H9 (cell line): ENCODE measurements around the gene CIB4. TPM values are rescaled to one million over a fixed set of nuclear protein-coding genes. Genes with fewer than 3 reads are reported as not detected.

Experiments
- DNase-seq: peaks from one replicate; pipeline ENCODE4 v3.0.0-alpha.2; 2017
- H2AFZ ChIP-seq: one replicate; pipeline ENCODE4 v1.6.1; 2013; ENCODE audit warnings: mild to moderate bottlenecking, low read length, control low read depth, moderate library complexity
- H2AK5ac ChIP-seq: 2 replicates; pipeline ENCODE4 v1.6.1; 2013; ENCODE audit warnings: low read length, control low read depth, mixed read lengths; ENCODE audit not compliant: insufficient read length
- H2BK120ac ChIP-seq: one replicate; pipeline ENCODE4 v1.6.1; 2013; ENCODE audit warnings: low read depth, mild to moderate bottlenecking, low read length, control low read depth, inconsistent platforms; ENCODE audit not compliant: poor library complexity, severe bottlenecking
- H2BK12ac ChIP-seq: 2 replicates; pipeline ENCODE4 v1.6.1; 2013; ENCODE audit warnings: low read length, control low read depth, mixed read lengths, low read depth; ENCODE audit not compliant: insufficient read length
- H2BK15ac ChIP-seq: 2 replicates; pipeline ENCODE4 v1.6.1; 2013; ENCODE audit warnings: low read depth, low read length, control low read depth
- H2BK20ac ChIP-seq: one replicate; pipeline ENCODE4 v1.6.1; 2013; ENCODE audit warnings: low read depth, mild to moderate bottlenecking, low read length, control low read depth, inconsistent platforms; ENCODE audit not compliant: poor library complexity, severe bottlenecking
- H2BK5ac ChIP-seq: 2 replicates; pipeline ENCODE4 v1.6.1; 2013; ENCODE audit warnings: low read length, control low read depth, mixed read lengths; ENCODE audit not compliant: insufficient read length
- H3K14ac ChIP-seq: 2 replicates; pipeline ENCODE4 v1.6.1; 2013; ENCODE audit warnings: low read length, control low read depth; ENCODE audit not compliant: insufficient read depth
- H3K18ac ChIP-seq: 2 replicates; pipeline ENCODE4 v1.6.1; 2013; ENCODE audit warnings: low read depth, mild to moderate bottlenecking, mixed read lengths, low read length, control low read depth; ENCODE audit not compliant: insufficient read length
- H3K23ac ChIP-seq: 2 replicates; pipeline ENCODE4 v1.6.1; 2013; ENCODE audit warnings: low read length, control low read depth, mixed read lengths, low read depth; ENCODE audit not compliant: insufficient read length
- H3K23me2 ChIP-seq: 2 replicates; pipeline ENCODE4 v1.6.1; 2013; ENCODE audit warnings: low read depth, mild to moderate bottlenecking, mixed read lengths, low read length, control low read depth; ENCODE audit not compliant: insufficient read length, poor library complexity, severe bottlenecking
- H3K27ac ChIP-seq: 2 replicates; pipeline ENCODE4 v1.5.1; 2013; ENCODE audit warnings: low read length, control low read depth, mixed read lengths, low read depth; ENCODE audit not compliant: insufficient read length
- H3K27me3 ChIP-seq: 2 replicates; pipeline ENCODE4 v1.6.1; 2013; ENCODE audit warnings: low read length, control low read depth, inconsistent platforms; ENCODE audit not compliant: insufficient read depth
- H3K4ac ChIP-seq: 2 replicates; pipeline ENCODE4 v1.6.1; 2013; ENCODE audit warnings: low read depth, mild to moderate bottlenecking, control low read depth, inconsistent platforms, low read length, moderate library complexity
- H3K4me1 ChIP-seq: 2 replicates; pipeline ENCODE4 v1.6.1; 2013; ENCODE audit warnings: low read length, control low read depth, inconsistent platforms; ENCODE audit not compliant: insufficient read depth
- H3K4me2 ChIP-seq: 2 replicates; pipeline ENCODE4 v1.6.1; 2013; ENCODE audit warnings: low read length, control low read depth, mixed read lengths; ENCODE audit not compliant: insufficient read length, insufficient read depth
- H3K56ac ChIP-seq: 2 replicates; pipeline ENCODE4 v1.6.1; 2013; ENCODE audit warnings: low read depth, mild to moderate bottlenecking, mixed read lengths, low read length, control low read depth; ENCODE audit not compliant: insufficient read length
- H3K79me1 ChIP-seq: 2 replicates; pipeline ENCODE4 v1.6.1; 2013; ENCODE audit warnings: low read depth, mild to moderate bottlenecking, moderate library complexity, low read length, control low read depth, inconsistent platforms; ENCODE audit not compliant: insufficient read depth, poor library complexity, severe bottlenecking
- H3K79me2 ChIP-seq: 2 replicates; pipeline ENCODE4 v1.6.1; 2013; ENCODE audit warnings: low read length, control low read depth, inconsistent platforms; ENCODE audit not compliant: insufficient read depth
- H3K9ac ChIP-seq: 2 replicates; pipeline ENCODE4 v1.6.1; 2013; ENCODE audit warnings: low read length, control low read depth, mixed read lengths; ENCODE audit not compliant: insufficient read length; ENCODE audit errors: extremely low read depth
- H3K9me3 ChIP-seq: one replicate; pipeline ENCODE4 v1.6.1; 2013; ENCODE audit warnings: low read depth, low read length, inconsistent platforms; ENCODE audit not compliant: control insufficient read depth
- H3T11ph ChIP-seq: one replicate; pipeline ENCODE4 v1.6.1; 2013; ENCODE audit warnings: mild to moderate bottlenecking, low read length, control low read depth, inconsistent platforms
- H4K20me1 ChIP-seq: one replicate; pipeline ENCODE4 v1.6.1; 2013; ENCODE audit not compliant: control insufficient read depth, insufficient read length, insufficient read depth
- H4K5ac ChIP-seq: 2 replicates; pipeline ENCODE4 v1.6.1; 2013; ENCODE audit warnings: low read depth, mild to moderate bottlenecking, mixed read lengths, low read length, control low read depth; ENCODE audit not compliant: insufficient read length
- H4K8ac ChIP-seq: replicated peaks from 2 replicates; pipeline ENCODE4 v1.6.1; 2013; ENCODE audit warnings: low read length, control low read depth, mixed read lengths, low read depth; ENCODE audit not compliant: insufficient read length
- H4K91ac ChIP-seq: 2 replicates; pipeline ENCODE4 v1.6.1; 2013; ENCODE audit warnings: low read depth, mild to moderate bottlenecking, moderate library complexity, mixed read lengths, low read length, control low read depth; ENCODE audit not compliant: insufficient read length
- H3K27ac Mint-ChIP-seq, 3 experiments: 2 replicates in 2 of 3; 3 replicates in 1 of 3; pipeline ENCODE4 v1.8.0; 2020 to 2021; ENCODE audit warnings: mixed read lengths in 3 of 3, mild to moderate bottlenecking in 1 of 3, moderate library complexity in 1 of 3
- H3K27me3 Mint-ChIP-seq: 2 replicates; pipeline ENCODE4 v1.8.0; 2021; ENCODE audit warnings: low read depth, mild to moderate bottlenecking, moderate library complexity, mixed read lengths
- H3K36me3 Mint-ChIP-seq, 3 experiments: 2 replicates in 2 of 3; 3 replicates in 1 of 3; pipeline ENCODE4 v1.8.0; 2020 to 2021; ENCODE audit warnings: low read depth in 3 of 3, mixed read lengths in 3 of 3; ENCODE audit not compliant: insufficient read depth in 1 of 3
- H3K4me1 Mint-ChIP-seq, 2 experiments: 2 replicates each; pipeline ENCODE4 v1.8.0; 2020; ENCODE audit warnings: mixed read lengths in 2 of 2
- H3K4me3 Mint-ChIP-seq, 2 experiments: 2 replicates in 1 of 2; 3 replicates in 1 of 2; pipeline ENCODE4 v1.8.0; 2020 to 2021; ENCODE audit warnings: mild to moderate bottlenecking in 2 of 2, mixed read lengths in 2 of 2, moderate library complexity in 1 of 2
- H3K9me3 Mint-ChIP-seq, 2 experiments: 2 replicates in 1 of 2; 3 replicates in 1 of 2; pipeline ENCODE4 v1.8.0; 2020; ENCODE audit warnings: mild to moderate bottlenecking in 2 of 2, mixed read lengths in 2 of 2, moderate library complexity in 1 of 2
- WGBS: extraction: QIAGEN DNeasy Blood & Tissue Kit; methylation state at CpG from one replicate; pipeline ENCODE4 v1.1.7; 2013; ENCODE audit warnings: missing lambda C conversion rate, low lambda C conversion rate, mixed read lengths; ENCODE audit not compliant: insufficient read length; ENCODE audit errors: extremely low coverage; 5-methylcytosine and 5-hydroxymethylcytosine counted together
- total RNA-seq: library from RNA; stranded (reverse); gene quantifications from 2 replicates; pipeline ENCODE4 v1.2.1, GENCODE V29; 2021
- TF ChIP-seq, protein P1 (sequence below): fragments of 200-600 bp; sonication (generic); conservative IDR thresholded peaks from 3 replicates; pipeline ENCODE4 v1.8.0; 2021; ENCODE audit warnings: antibody characterized with exemption, mild to moderate bottlenecking

The CIB4 gene
- total RNA-seq, 1 experiment from 2014 or later: not detected

DNA sequence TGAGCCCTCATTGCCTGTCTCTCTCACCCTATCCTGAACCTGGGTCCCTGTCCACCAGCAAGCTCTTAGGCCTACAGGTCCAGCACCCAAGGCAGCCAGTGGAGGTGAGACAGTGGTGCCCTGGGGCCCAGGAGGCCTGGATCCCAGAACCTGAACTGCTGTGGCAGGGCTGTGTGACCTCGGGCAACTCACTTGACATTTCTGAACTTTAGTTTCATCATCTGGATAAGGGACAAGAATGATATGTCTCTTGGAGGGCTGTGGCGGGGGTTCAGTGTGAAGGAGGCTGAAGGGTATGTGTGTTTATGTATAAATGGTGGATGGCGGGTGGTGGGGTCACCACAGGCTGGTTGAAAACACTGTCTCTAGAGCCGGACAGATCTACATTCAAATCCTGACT, 10.9 kb downstream of the CIB4 start:
- Histone ChIP-seq H3K27me3 (no peaks in the 10 kb centered on the region), H3K9me3 (no peaks in the 10 kb centered on the region), H3K23ac (no peak overlapping the region), H2BK5ac (no peak overlapping the region), H2BK20ac (no peak overlapping the region), H2AFZ (no peak overlapping the region), H3K27ac (no peak overlapping the region), H3K79me2 (no peaks in the 10 kb centered on the region), H4K8ac (no peak overlapping the region), H2BK15ac (no peak overlapping the region), H3K14ac (no peak overlapping the region; the same call in 1 of the 2 replicates), H4K91ac (no peak overlapping the region), H3T11ph (no peak overlapping the region), H4K5ac (no peak overlapping the region), H3K18ac (no peak overlapping the region), H2BK12ac (no peak overlapping the region), H3K79me1 (no peaks in the 10 kb centered on the region), H3K4me2 (no peak overlapping the region), H3K9ac (no peak overlapping the region), H2AK5ac (no peak overlapping the region), H4K20me1 (no peaks in the 10 kb centered on the region), H3K4ac (no peak overlapping the region), H2BK120ac (no peak overlapping the region), H3K4me1 (no peaks in the 10 kb centered on the region), H3K56ac (no peak overlapping the region), H3K23me2 (peaks cover 2% of the 10 kb centered on the region)
- H3K27ac Mint-ChIP-seq: no peak overlapping the region
- peaks cover 8 to 13% of the 10 kb centered on the region in 2 experiments for H3K4me1 Mint-ChIP-seq
- H3K9me3 Mint-ChIP-seq: no peaks in the 10 kb centered on the region
- no CpG with 5 or more reads among the region's 4 CpGs for WGBS
- H3K36me3 Mint-ChIP-seq: no peaks in the 10 kb centered on the region
- H3K4me3 Mint-ChIP-seq: no peak overlapping the region
- H3K27me3 Mint-ChIP-seq: peaks cover 18% of the 10 kb centered on the region
- no peak for DNase-seq
- TF ChIP-seq, protein P1, sequence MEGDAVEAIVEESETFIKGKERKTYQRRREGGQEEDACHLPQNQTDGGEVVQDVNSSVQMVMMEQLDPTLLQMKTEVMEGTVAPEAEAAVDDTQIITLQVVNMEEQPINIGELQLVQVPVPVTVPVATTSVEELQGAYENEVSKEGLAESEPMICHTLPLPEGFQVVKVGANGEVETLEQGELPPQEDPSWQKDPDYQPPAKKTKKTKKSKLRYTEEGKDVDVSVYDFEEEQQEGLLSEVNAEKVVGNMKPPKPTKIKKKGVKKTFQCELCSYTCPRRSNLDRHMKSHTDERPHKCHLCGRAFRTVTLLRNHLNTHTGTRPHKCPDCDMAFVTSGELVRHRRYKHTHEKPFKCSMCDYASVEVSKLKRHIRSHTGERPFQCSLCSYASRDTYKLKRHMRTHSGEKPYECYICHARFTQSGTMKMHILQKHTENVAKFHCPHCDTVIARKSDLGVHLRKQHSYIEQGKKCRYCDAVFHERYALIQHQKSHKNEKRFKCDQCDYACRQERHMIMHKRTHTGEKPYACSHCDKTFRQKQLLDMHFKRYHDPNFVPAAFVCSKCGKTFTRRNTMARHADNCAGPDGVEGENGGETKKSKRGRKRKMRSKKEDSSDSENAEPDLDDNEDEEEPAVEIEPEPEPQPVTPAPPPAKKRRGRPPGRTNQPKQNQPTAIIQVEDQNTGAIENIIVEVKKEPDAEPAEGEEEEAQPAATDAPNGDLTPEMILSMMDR: no peak
